KMS-11 (cell line): ENCODE results near the gene TBCD.

Source experiments
- H2AFZ ChIP-seq: fragments of 200-600 bp; sonication (generic); 2 replicates; pipeline ENCODE4 v1.6.1; 2016; ENCODE audit warnings: antibody characterized with exemption, mixed run types, low read depth
- H3K27ac ChIP-seq: fragments of 200-600 bp; sonication (generic); 2 replicates; pipeline ENCODE4 v1.6.1; 2016; ENCODE audit warnings: mild to moderate bottlenecking, mixed run types
- H3K27me3 ChIP-seq: fragments of 200-600 bp; sonication (generic); 2 replicates; pipeline ENCODE4 v1.6.1; 2017; ENCODE audit warnings: mild to moderate bottlenecking, low read depth, mixed run types, moderate library complexity; ENCODE audit not compliant: insufficient read depth
- H3K36me3 ChIP-seq: fragments of 200-600 bp; sonication (generic); 2 replicates; pipeline ENCODE4 v1.6.1; 2017; ENCODE audit warnings: mild to moderate bottlenecking, mixed run types; ENCODE audit not compliant: insufficient read depth
- H3K4me1 ChIP-seq: fragments of 200-600 bp; sonication (generic); 2 replicates; pipeline ENCODE4 v1.6.1; 2016; ENCODE audit warnings: mild to moderate bottlenecking, low read depth, mixed run types; ENCODE audit not compliant: poor library complexity, severe bottlenecking
- H3K4me2 ChIP-seq: fragments of 200-600 bp; sonication (generic); 2 replicates; pipeline ENCODE4 v1.7.0; 2016; ENCODE audit warnings: mild to moderate bottlenecking, mixed run types
- H3K4me3 ChIP-seq: fragments of 200-600 bp; sonication (generic); IDR thresholded peaks from 2 replicates; pipeline ENCODE4 v1.6.1; 2017; ENCODE audit warnings: low read depth, low read length, mixed read lengths; ENCODE audit not compliant: insufficient read depth
- H3K79me2 ChIP-seq: fragments of 200-600 bp; sonication (generic); 2 replicates; pipeline ENCODE4 v1.6.1; 2016; ENCODE audit warnings: low read depth, mixed run types; ENCODE audit not compliant: insufficient read depth
- H3K9ac ChIP-seq: fragments of 200-600 bp; sonication (generic); 2 replicates; pipeline ENCODE4 v1.6.1; 2016; ENCODE audit warnings: mild to moderate bottlenecking, mixed run types
- H4K20me1 ChIP-seq: fragments of 200-600 bp; sonication (generic); 2 replicates; pipeline ENCODE4 v1.6.1; 2016; ENCODE audit warnings: mild to moderate bottlenecking, mixed run types; ENCODE audit not compliant: insufficient read depth
- TF ChIP-seq, protein P1 (sequence below): fragments of 200-600 bp; sonication (generic); conservative IDR thresholded peaks from 2 replicates; pipeline ENCODE4 v1.6.1; 2017; ENCODE audit warnings: low read depth, mild to moderate bottlenecking, antibody characterized with exemption, low read length, moderate library complexity, mixed read lengths

Gene TBCD

DNA sequence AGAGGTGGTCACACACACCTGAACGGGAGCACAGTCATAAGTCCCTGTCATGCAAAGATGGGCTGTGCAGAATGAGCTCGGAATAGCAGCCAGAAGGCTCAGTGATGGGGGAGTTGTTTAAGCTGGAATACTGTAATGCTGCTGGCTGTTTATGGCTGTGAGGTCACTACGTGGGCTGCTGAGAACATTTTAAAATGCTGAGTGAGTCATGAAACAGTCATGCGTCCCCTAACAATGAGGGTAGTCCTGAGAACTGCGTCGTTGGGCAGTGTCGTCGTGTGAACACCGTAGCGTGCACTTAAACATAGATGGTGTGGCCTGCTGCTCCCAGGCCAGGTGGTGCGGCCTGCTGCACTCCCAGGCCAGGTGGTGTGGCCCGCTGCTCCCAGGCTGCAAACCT is 39.7 kb downstream of the TBCD start:
- TF ChIP-seq, protein P1, sequence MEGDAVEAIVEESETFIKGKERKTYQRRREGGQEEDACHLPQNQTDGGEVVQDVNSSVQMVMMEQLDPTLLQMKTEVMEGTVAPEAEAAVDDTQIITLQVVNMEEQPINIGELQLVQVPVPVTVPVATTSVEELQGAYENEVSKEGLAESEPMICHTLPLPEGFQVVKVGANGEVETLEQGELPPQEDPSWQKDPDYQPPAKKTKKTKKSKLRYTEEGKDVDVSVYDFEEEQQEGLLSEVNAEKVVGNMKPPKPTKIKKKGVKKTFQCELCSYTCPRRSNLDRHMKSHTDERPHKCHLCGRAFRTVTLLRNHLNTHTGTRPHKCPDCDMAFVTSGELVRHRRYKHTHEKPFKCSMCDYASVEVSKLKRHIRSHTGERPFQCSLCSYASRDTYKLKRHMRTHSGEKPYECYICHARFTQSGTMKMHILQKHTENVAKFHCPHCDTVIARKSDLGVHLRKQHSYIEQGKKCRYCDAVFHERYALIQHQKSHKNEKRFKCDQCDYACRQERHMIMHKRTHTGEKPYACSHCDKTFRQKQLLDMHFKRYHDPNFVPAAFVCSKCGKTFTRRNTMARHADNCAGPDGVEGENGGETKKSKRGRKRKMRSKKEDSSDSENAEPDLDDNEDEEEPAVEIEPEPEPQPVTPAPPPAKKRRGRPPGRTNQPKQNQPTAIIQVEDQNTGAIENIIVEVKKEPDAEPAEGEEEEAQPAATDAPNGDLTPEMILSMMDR, result no peak
- H3K36me3 ChIP-seq, result no peaks in the 10 kb centered on the region
- H3K9ac ChIP-seq, result no peak overlapping the region
- no peak overlapping the region for H2AFZ ChIP-seq
- no peak overlapping the region for H3K4me2 ChIP-seq
- H3K27me3 ChIP-seq, result no peaks in the 10 kb centered on the region
- H3K4me3 ChIP-seq, result no peak overlapping the region
- H3K79me2 ChIP-seq, result peaks cover 7% of the 10 kb centered on the region; the same call in 1 of the 2 replicates
- no peak overlapping the region for H3K27ac ChIP-seq
- H4K20me1 ChIP-seq, result no peaks in the 10 kb centered on the region
- peaks cover 33% of the 10 kb centered on the region for H3K4me1 ChIP-seq

DNA sequence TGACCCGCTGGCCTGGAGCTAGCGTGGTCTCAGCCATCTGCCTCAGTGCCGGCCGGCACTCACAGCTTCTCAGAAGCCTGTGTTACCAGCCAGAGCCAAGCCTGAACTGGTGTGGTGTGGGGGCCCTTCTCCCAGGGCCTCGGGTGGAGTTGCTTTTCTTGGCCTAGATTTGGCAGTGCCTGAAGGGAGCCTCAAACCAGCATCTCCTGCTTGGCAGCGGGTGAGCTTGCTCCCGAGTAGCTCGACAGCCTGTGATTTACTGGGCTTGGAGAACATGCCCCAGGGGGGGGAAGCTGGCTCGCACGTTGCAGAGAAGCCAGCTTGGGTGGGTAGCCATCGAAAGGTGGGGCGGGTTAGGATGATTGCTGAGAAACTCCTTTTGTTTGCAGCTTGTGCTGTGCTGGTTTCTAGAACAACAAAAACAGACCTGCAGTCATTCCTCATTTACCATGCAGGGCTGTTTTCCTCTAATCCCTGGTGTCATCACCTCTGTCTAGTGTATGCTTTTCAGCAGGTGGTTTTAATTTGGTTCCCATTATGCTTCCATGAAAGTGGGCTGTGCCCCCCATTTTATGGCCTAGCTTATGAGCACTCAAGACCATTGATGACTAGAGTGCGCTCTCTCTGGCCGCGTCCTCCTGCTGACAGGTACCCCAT is 42.2 kb downstream of the TBCD start:
- Histone ChIP-seq H3K4me2 (no peak overlapping the region), H3K79me2 (no peaks in the 10 kb centered on the region), H3K9ac (no peak overlapping the region), H3K36me3 (no peaks in the 10 kb centered on the region), H4K20me1 (no peaks in the 10 kb centered on the region), H3K27me3 (no peaks in the 10 kb centered on the region), H2AFZ (no peak overlapping the region), H3K27ac (no peak overlapping the region), H3K4me3 (no peak overlapping the region), H3K4me1 (peaks cover 9% of the 10 kb centered on the region)
- TF ChIP-seq, protein P1, result no peak

DNA sequence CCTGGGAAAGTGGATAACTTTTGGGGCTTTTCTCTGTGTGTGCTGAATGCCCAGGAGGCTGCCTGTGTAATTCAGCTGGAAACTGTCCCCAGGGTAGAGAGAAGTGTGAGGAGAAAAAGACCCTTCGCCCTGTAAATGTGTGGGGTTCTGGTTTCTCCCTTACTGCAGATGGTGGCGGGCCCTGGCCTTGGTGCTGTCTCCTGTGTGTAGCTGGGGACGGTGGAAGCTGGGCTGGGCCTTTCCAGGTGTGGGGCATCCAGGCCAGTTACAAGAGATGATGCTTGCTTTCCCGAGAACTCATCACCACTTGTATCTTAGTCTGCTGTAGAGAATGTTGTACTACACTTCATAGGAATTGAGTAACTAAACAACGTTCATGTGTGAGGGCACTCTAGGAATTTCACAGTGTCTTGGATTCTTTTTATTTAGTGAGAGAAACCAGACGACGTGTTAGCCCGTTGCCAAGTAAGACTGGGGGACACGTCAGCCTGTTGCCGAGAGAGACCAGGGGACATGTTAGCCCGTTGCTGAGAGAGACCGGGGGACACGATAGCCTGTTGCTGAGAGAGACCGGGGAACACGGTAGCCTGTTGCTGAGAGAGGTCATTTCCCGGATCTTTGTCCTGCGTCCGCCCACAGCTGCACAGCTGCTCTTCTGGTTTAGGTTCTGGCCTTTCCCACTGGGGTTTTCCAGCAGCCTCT is 43.1 kb downstream of the TBCD start:
- Histone ChIP-seq H3K27me3 (no peaks in the 10 kb centered on the region), H2AFZ (no peak overlapping the region), H3K9ac (no peak overlapping the region), H3K4me1 (peaks cover under 1% of the 10 kb centered on the region), H3K4me2 (no peak overlapping the region), H4K20me1 (no peaks in the 10 kb centered on the region), H3K4me3 (no peak overlapping the region), H3K79me2 (no peaks in the 10 kb centered on the region), H3K36me3 (no peaks in the 10 kb centered on the region), H3K27ac (no peak overlapping the region)
- TF ChIP-seq, protein P1, result no peak

DNA sequence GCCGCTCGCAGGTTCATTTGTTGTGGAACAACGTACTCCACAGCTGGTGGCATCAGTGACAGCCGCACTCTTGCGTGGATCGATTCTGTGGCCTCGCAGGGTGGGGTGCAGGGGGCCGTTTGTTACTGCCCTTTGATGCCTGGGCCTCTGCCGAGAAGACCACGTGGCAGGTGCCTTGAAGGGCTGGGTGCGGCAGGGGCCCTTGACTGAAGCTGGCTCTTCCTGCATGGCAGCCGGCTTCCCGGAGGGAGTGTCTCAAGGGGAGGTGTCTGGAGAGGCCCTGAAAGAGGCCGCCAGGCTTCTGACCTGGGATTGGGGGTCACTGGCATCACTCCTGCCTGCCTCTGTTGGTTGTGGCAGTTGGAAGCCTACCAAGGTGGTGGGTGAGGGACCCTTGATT is 43.8 kb downstream of the TBCD start:
- TF ChIP-seq, protein P1, result no peak
- H2AFZ ChIP-seq, result no peak overlapping the region
- H3K79me2 ChIP-seq, result no peaks in the 10 kb centered on the region
- H4K20me1 ChIP-seq, result no peaks in the 10 kb centered on the region
- H3K4me2 ChIP-seq, result no peak overlapping the region
- H3K4me3 ChIP-seq, result no peak overlapping the region
- H3K27me3 ChIP-seq, result no peaks in the 10 kb centered on the region
- H3K4me1 ChIP-seq, result no peaks in the 10 kb centered on the region
- no peaks in the 10 kb centered on the region for H3K36me3 ChIP-seq
- no peak overlapping the region for H3K27ac ChIP-seq
- H3K9ac ChIP-seq, result no peak overlapping the region
